GM12872 (cell line): ENCODE data around the gene ARHGAP33.

Experiments
- CTCF ChIP-seq: IDR thresholded peaks from 3 replicates; pipeline ENCODE4 v1.5.1; 2011; ENCODE audit warnings: low read depth, mild to moderate bottlenecking, low read length, moderate library complexity; ENCODE audit not compliant: insufficient read depth

Gene ARHGAP33

DNA sequence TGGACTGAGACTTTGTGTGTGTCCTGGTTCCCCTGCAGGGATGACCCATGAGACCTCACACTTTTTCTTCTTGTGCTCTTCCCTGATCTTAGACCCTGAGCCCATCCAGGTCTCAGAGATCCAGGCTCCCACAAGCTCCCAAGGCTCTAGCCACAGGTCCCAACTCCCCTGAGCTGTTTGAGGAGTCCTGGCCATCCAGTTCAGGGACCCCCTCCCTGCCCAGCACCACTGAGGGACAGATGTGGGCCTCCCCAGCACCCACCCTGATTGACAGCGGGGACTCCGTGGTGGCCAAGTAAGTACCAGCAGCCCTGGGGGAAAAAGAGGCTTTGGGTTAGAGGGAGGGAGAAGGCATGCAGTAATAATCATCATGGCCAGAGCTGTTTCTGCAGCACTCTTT is 15.7 kb upstream of the ARHGAP33 start:
- TF ChIP-seq CTCF: no peak

GRCh38 chr19:35760711-35761349 is 14.5 kb upstream of the ARHGAP33 start:
- no peak for TF ChIP-seq CTCF

DNA sequence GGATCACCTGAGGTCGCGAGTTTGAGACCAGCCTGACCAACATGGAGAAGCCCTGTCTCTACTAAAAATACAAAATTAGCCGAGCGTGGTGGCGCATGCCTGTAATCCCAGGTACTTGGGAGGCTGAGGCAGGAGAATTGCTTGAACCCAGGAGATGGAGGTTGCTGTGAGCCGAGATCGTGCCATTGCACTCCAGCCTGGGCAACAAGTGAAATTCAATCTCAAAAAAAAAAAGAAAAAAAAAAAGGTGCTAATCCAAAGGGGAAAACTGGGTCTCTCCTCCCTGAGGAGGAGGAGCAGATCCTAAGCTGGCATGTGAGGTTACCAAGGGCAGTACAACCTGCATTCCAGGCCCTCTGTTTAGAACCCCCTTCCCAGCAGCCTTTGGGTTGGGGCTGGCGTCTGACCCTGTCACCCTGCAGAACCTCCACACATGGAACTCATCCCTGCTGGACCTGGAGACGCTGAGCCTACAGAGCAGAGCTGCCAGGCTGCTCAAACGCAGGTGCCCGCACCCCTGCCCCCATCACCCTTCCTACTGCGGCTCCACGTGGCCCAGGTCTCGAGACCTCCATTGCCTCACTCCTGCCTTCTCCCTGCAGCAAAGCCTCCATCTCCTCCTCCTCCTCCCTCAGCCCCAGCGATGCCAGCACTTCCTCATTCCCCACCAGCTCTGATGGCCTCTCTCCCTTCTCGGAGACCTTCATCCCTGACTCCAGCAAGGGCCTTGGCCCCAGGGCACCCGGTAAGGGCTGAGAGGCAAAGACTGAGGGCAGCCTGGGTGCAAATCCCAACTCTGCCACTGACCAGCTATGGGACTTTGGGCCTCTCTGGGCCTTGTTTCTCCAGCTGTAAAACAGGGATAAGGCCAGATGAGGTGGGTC is 10.7 kb upstream of the ARHGAP33 start:
- no peak for TF ChIP-seq CTCF

GRCh38 chr19:35766571-35767104 is 8.7 kb upstream of the ARHGAP33 start:
- TF ChIP-seq CTCF: no peak

DNA sequence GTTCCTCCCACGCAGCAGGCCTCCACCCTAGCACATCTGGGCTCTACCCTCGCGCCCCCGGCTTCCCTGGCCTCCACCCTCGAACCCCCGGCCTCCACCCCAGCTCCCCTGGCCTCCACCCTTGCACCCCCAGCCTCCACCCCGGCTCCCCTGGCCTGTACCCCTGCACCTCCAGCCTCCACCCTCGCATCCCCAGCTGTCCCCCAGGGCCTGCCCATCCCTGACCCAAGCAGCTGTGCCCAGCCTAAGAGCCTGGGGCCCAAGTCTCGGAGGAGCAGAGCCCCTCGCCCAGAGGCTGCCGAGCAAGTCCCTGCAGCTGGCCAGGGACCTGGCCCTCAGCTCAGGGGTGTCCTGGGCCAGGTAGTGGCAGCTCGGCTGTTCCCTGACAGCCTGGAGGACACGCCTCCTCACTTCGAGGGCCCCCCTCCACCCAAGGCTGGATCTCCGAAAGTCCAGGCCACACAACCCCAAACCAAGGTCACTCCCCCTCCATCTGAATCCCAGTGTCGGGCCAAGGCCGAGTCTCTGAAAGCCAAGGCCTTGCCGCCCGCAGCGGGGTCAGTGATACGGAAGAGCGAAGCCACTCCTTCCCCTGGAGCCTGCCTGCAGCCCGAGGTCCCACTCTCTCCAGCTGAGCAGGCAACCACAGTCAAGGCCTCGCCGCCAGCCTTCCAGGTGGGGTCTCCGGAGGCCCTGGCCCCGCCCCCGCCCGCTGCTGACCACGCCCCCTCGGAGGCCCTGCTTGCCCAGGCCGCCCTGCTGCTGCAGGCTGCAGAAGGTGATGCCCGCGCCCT is 7.9 kb upstream of the ARHGAP33 start:
- no peak for TF ChIP-seq CTCF

DNA sequence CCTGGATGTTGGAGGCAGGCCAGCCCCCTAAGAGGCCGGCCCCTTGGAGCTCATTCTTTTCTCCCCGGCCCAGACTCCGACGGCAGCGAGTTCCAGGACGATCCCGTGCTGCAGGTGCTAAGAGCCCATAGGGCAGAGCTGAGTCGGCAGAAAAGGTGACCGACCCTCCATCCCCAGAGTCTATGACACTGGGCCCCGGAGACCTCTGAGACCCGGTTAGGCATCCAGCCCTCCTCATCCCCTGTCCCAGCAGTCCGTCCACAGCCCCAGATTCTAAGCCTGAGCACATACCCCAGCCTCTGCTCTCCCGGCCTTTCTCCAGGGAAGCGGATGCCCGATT is 7.3 kb upstream of the ARHGAP33 start:
- no peak for TF ChIP-seq CTCF
